Measurements from ENCODE around the gene NTM. TPM values are rescaled to one million over a fixed set of nuclear protein-coding genes. Genes with fewer than 3 reads are reported as not detected.

The NTM gene
- polyA plus RNA-seq, 1 donor (not counting 4 experiments of a cell fraction or from before 2014, with no cell fraction given), result 47.9 TPM

- H3K9ac ChIP-seq (ENCODE audit: control insufficient read depth, extremely low read depth, insufficient read depth, low read length), result no peak overlapping the region
- no peaks in the 10 kb centered on the region for H3K79me2 ChIP-seq (ENCODE audit: control insufficient read depth, insufficient read depth, low read length)
- TF ChIP-seq EZH2 (IDR thresholded peaks at IDR 0.05; ENCODE audit: low read length), result no peak
- no peak for TF ChIP-seq CTCF (optimal IDR thresholded peaks at IDR 0.05 in 1 of 3, IDR thresholded peaks at IDR 0.05 in 1 of 3, conservative IDR thresholded peaks at IDR 0.05 in 1 of 3; ENCODE audit: extremely low read depth in 1 of 3, insufficient read depth in 2 of 3, low read length in 3 of 3)
- FAIRE-seq, result no peak
- no peaks in the 10 kb centered on the region for H4K20me1 ChIP-seq (ENCODE audit: control insufficient read depth, extremely low read depth, insufficient read depth, low read length)
- no peak overlapping the region for H3K4me3 ChIP-seq (ENCODE audit: control insufficient read depth in 2 of 3, extremely low read depth in 1 of 3, insufficient read depth in 2 of 3, low read depth in 1 of 3, low read length in 3 of 3)
- DNase-seq (ENCODE audit: low read depth, low spot score), result no peak
- H3K27ac ChIP-seq (ENCODE audit: control insufficient read depth, insufficient read depth, low read length), result no peak overlapping the region
- H2AFZ ChIP-seq (ENCODE audit: control insufficient read depth, low read length), result no peak overlapping the region
- H3K36me3 ChIP-seq (ENCODE audit: control insufficient read depth in 2 of 2, extremely low read depth in 1 of 2, insufficient read depth in 2 of 2, low read length in 2 of 2), result no peaks in the 10 kb centered on the region
- dilution Hi-C loops (cut with MboI; ENCODE audit: extremely low pct_ligation_motif_present, low sequenced_read_pairs), result no loop called here
- H3K9me3 ChIP-seq (ENCODE audit: control insufficient read depth, low read depth, low read length), result no peaks in the 10 kb centered on the region
- H3K27me3 ChIP-seq (ENCODE audit: control insufficient read depth, extremely low read depth, insufficient read depth, low read length), result no peaks in the 10 kb centered on the region
- peaks cover 13% of the 10 kb centered on the region for H3K4me1 ChIP-seq (ENCODE audit: control insufficient read depth, extremely low read depth, insufficient read depth, low read length)
- H3K4me2 ChIP-seq (ENCODE audit: control insufficient read depth, extremely low read depth, insufficient read depth, low read depth, low read length), result no peak overlapping the region
- H3K9me1 ChIP-seq (ENCODE audit: control insufficient read depth, extremely low read depth, insufficient read depth, low read length), result no peaks in the 10 kb centered on the region
Observed at GRCh38 chr11:132114743-132115142, 744.3 kb downstream of the NTM start.

DNA sequence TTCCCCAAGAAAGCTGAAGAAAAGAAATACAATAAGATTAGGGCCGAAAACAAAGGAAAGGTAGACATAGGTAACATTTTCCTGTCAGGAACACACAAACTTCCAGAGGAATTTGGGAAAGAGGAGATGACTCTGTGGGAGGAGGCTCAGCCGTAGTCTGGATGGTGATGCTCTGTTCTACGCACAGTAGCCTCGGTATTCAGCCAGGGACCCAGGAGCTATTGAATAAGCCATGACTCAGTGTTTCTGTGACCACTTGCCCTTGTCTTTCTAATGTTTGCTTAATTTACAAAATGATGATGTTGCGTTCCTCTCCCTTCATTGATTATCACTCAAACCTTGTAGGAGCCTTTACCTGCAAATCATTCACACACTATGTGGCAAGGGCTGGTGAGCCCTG lies 745.0 kb downstream of the NTM start:
- Histone ChIP-seq H3K4me2 (ENCODE audit: control insufficient read depth, extremely low read depth, insufficient read depth, low read depth, low read length) (no peak overlapping the region), H3K4me3 (ENCODE audit: control insufficient read depth in 2 of 3, extremely low read depth in 1 of 3, insufficient read depth in 2 of 3, low read depth in 1 of 3, low read length in 3 of 3) (no peak overlapping the region), H3K27ac (ENCODE audit: control insufficient read depth, insufficient read depth, low read length) (no peak overlapping the region), H3K36me3 (ENCODE audit: control insufficient read depth in 2 of 2, extremely low read depth in 1 of 2, insufficient read depth in 2 of 2, low read length in 2 of 2) (no peaks in the 10 kb centered on the region), H3K79me2 (ENCODE audit: control insufficient read depth, insufficient read depth, low read length) (no peaks in the 10 kb centered on the region), H2AFZ (ENCODE audit: control insufficient read depth, low read length) (no peak overlapping the region), H4K20me1 (ENCODE audit: control insufficient read depth, extremely low read depth, insufficient read depth, low read length) (no peaks in the 10 kb centered on the region), H3K9me1 (ENCODE audit: control insufficient read depth, extremely low read depth, insufficient read depth, low read length) (no peaks in the 10 kb centered on the region), H3K27me3 (ENCODE audit: control insufficient read depth, extremely low read depth, insufficient read depth, low read length) (no peaks in the 10 kb centered on the region), H3K9me3 (ENCODE audit: control insufficient read depth, low read depth, low read length) (no peaks in the 10 kb centered on the region), H3K4me1 (ENCODE audit: control insufficient read depth, extremely low read depth, insufficient read depth, low read length) (peaks cover 13% of the 10 kb centered on the region), H3K9ac (ENCODE audit: control insufficient read depth, extremely low read depth, insufficient read depth, low read length) (no peak overlapping the region)
- no peak for DNase-seq (ENCODE audit: low read depth, low spot score)
- dilution Hi-C loops (cut with MboI; ENCODE audit: extremely low pct_ligation_motif_present, low sequenced_read_pairs), result no loop called here
- TF ChIP-seq EZH2 (IDR thresholded peaks at IDR 0.05; ENCODE audit: low read length) (no peak), CTCF (optimal IDR thresholded peaks at IDR 0.05 in 1 of 3, IDR thresholded peaks at IDR 0.05 in 1 of 3, conservative IDR thresholded peaks at IDR 0.05 in 1 of 3; ENCODE audit: extremely low read depth in 1 of 3, insufficient read depth in 2 of 3, low read length in 3 of 3) (no peak)
- FAIRE-seq, result no peak
